Choroid plexus epithelial cell (primary cell): ENCODE data around the gene KCNMB2.

ENCODE experiments used
- DNase-seq: peaks from one replicate; pipeline ENCODE4 v3.0.0-alpha.2; 2010; ENCODE audit warnings: low read depth
- H3K4me3 ChIP-seq: 2 replicates; pipeline ENCODE4 v1.5.1; 2011; ENCODE audit warnings: low read depth, mild to moderate bottlenecking, control low read depth, low read length, moderate library complexity
- CTCF ChIP-seq: conservative IDR thresholded peaks from 2 replicates; pipeline ENCODE4 v1.5.1; 2011; ENCODE audit warnings: low read depth, mild to moderate bottlenecking, control low read depth, inconsistent platforms, low read length, moderate library complexity

Gene KCNMB2

GRCh38 chr3:178777718-178778411, 241.6 kb downstream of the KCNMB2 start:
- no peak for TF ChIP-seq CTCF
- no peak overlapping the region for H3K4me3 ChIP-seq
- no peak for DNase-seq

GRCh38 chr3:178778589-178778988, 242.4 kb downstream of the KCNMB2 start:
- H3K4me3 ChIP-seq, result no peak overlapping the region
- TF ChIP-seq CTCF, result no peak
- DNase-seq, result no peak

- H3K4me3 ChIP-seq, result no peak overlapping the region
- no peak for DNase-seq
- TF ChIP-seq CTCF, result no peak
Observed at GRCh38 chr3:178785961-178786360, 249.7 kb downstream of the KCNMB2 start.

GRCh38 chr3:178787960-178788359, 251.7 kb downstream of the KCNMB2 start:
- no peak for DNase-seq
- TF ChIP-seq CTCF, result no peak
- no peak overlapping the region for H3K4me3 ChIP-seq

- no peak overlapping the region for H3K4me3 ChIP-seq
- no peak for TF ChIP-seq CTCF
- DNase-seq, result no peak
Observed at GRCh38 chr3:178794711-178795110, 258.5 kb downstream of the KCNMB2 start.

- TF ChIP-seq CTCF, result no peak
- H3K4me3 ChIP-seq, result no peak overlapping the region
- DNase-seq, result no peak
Observed at GRCh38 chr3:178795349-178795748, 259.1 kb downstream of the KCNMB2 start.

- TF ChIP-seq CTCF, result no peak
Observed at GRCh38 chr3:178802259-178802658, 266.0 kb downstream of the KCNMB2 start.

More at GRCh38 chr3:178802259-178802658, 266.0 kb downstream of the KCNMB2 start:
- no peak overlapping the region for H3K4me3 ChIP-seq
- DNase-seq, result no peak
